ENCODE measurements around the gene GUCY1A1.
A peak's percentile ranks its signal among the peaks of the same experiment; 100 is the strongest.

GUCY1A1 gene

DNA sequence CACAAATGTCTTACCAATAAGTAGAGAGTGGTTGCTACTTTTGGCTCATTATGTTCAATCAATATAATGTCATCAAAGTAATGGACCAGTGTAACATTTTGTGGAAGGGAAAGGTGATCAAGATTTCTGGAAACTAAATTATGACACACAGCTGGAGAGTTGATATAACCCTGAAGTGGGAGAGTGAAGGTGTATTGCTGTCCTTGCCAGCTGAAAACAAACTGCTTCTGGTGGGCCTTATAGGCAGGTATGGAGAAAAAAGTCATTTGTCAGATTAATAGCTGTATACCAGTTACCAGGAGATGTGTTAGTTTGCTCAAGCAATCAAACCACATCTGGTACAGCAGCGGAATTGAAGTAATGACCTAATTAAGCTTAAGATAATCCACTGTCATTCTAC is 74.9 kb downstream of the GUCY1A1 start:
- H3K4me1 ChIP-seq (ENCODE audit: control insufficient read depth, insufficient read depth, low read length), result no peaks in the 10 kb centered on the region
- no peak for TF ChIP-seq ZNF394 (tag by site-specific recombination; IDR thresholded peaks at IDR 0.05; ENCODE audit: borderline replicate concordance)
- peak; percentile 93 for TF ChIP-seq ZNF157 (tag by site-specific recombination; IDR thresholded peaks at IDR 0.05)
- H3K9me3 ChIP-seq (ENCODE audit: control insufficient read depth, insufficient read depth, low read depth, low read length), result no peaks in the 10 kb centered on the region
- no peaks in the 10 kb centered on the region for H3K36me3 ChIP-seq (ENCODE audit: control insufficient read depth in 2 of 2, insufficient read depth in 1 of 2, low read length in 2 of 2)
- ChIA-PET CTCF (interaction anchor here (0.5 to 0.8 kb wide), 2 partner anchors 15 to 215 kb away, joined by 3 to 4 read pairs; no protein-coding TSS in a partner anchor), POLR2A (no interaction called here)
- no peak overlapping the region for H3K27ac ChIP-seq (ENCODE audit: extremely low read depth, low read depth, low read length)
- H3K4me3 ChIP-seq (ENCODE audit: low read depth, low read length), result no peak overlapping the region

DNA sequence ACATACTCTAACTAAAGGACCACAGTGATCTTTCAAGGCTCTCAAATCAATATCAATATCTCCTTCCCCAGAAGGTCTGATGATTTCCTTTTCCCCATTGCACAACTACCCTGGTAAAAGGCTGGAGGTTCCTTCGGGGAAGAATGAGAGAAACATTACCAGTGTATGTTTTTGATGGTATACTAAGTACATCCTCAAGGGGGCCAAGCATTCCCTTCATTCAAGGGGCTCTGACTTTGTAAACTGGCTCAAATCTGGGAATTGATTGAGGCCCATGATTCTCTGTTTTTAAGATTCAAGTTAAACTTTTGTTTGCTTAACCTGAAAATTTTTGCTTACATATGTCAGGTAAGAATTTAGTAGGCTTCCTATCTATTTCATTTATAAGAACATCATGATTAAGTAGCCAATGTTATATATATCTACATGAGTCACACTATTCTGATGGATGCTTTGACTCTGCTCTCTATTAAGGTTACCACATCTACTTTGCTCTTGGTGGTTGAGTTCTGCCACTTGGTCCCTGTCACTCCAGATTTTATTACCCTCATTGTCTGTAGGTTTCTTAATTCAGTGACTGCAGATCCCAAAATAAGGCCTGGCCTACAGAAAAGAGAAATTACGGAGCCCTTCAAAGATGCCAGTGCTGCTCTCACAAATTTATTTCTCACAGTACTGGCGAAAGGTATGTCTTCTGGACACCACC is 75.8 kb downstream of the GUCY1A1 start:
- Histone ChIP-seq H3K9me3 (ENCODE audit: control insufficient read depth, insufficient read depth, low read depth, low read length) (no peaks in the 10 kb centered on the region), H3K4me1 (ENCODE audit: control insufficient read depth, insufficient read depth, low read length) (no peaks in the 10 kb centered on the region), H3K4me3 (ENCODE audit: low read depth, low read length) (no peak overlapping the region), H3K27ac (ENCODE audit: extremely low read depth, low read depth, low read length) (no peak overlapping the region), H3K36me3 (ENCODE audit: control insufficient read depth in 2 of 2, insufficient read depth in 1 of 2, low read length in 2 of 2) (no peaks in the 10 kb centered on the region)
- ChIA-PET CTCF (interaction anchor here (0.7 kb wide), 1 partner anchor 366 kb away, joined by 3 read pairs; no protein-coding TSS in a partner anchor), POLR2A (no interaction called here)
- TF ChIP-seq, protein P1, sequence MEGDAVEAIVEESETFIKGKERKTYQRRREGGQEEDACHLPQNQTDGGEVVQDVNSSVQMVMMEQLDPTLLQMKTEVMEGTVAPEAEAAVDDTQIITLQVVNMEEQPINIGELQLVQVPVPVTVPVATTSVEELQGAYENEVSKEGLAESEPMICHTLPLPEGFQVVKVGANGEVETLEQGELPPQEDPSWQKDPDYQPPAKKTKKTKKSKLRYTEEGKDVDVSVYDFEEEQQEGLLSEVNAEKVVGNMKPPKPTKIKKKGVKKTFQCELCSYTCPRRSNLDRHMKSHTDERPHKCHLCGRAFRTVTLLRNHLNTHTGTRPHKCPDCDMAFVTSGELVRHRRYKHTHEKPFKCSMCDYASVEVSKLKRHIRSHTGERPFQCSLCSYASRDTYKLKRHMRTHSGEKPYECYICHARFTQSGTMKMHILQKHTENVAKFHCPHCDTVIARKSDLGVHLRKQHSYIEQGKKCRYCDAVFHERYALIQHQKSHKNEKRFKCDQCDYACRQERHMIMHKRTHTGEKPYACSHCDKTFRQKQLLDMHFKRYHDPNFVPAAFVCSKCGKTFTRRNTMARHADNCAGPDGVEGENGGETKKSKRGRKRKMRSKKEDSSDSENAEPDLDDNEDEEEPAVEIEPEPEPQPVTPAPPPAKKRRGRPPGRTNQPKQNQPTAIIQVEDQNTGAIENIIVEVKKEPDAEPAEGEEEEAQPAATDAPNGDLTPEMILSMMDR (tag by site-specific recombination; IDR thresholded peaks at IDR 0.05), result no peak
- no peak for TF ChIP-seq ZNF792 (tag by site-specific recombination; IDR thresholded peaks at IDR 0.05)
- no peak for TF ChIP-seq ZSCAN5A (tag by site-specific recombination; IDR thresholded peaks at IDR 0.05)
- no peak for TF ChIP-seq WT1 (tag by site-specific recombination; IDR thresholded peaks at IDR 0.05)

- no peaks in the 10 kb centered on the region for H3K4me1 ChIP-seq (ENCODE audit: control insufficient read depth, insufficient read depth, low read length)
- H3K4me3 ChIP-seq (ENCODE audit: low read depth, low read length), result no peak overlapping the region
- no peak for TF ChIP-seq ZNF558 (tag by site-specific recombination; IDR thresholded peaks at IDR 0.05)
- TF ChIP-seq ZNF23 (tag by site-specific recombination; IDR thresholded peaks at IDR 0.05; ENCODE audit: borderline replicate concordance), result no peak
- no peak for TF ChIP-seq ZNF76 (tag by site-specific recombination; IDR thresholded peaks at IDR 0.05; ENCODE audit: borderline replicate concordance, low read depth)
- TF ChIP-seq TRIM28 (IDR thresholded peaks at IDR 0.05; ENCODE audit: borderline replicate concordance, low read length), result no peak
- no peak for TF ChIP-seq GLI4 (tag by site-specific recombination; IDR thresholded peaks at IDR 0.05)
- no peak for TF ChIP-seq ZNF529 (tag by site-specific recombination; IDR thresholded peaks at IDR 0.05; ENCODE audit: insufficient replicate concordance)
- TF ChIP-seq ZNF292 (tag by site-specific recombination; IDR thresholded peaks at IDR 0.05; ENCODE audit: borderline replicate concordance, low read depth), result no peak
- TF ChIP-seq SP2 (tag by site-specific recombination; IDR thresholded peaks at IDR 0.05), result no peak
- TF ChIP-seq ZBTB8A (tag by site-specific recombination; IDR thresholded peaks at IDR 0.05), result no peak
- TF ChIP-seq ZNF121 (tag by site-specific recombination; IDR thresholded peaks at IDR 0.05), result no peak
- no peak for TF ChIP-seq SCRT1 (tag by site-specific recombination; IDR thresholded peaks at IDR 0.05; ENCODE audit: borderline replicate concordance)
- TF ChIP-seq PRDM1 (tag by site-specific recombination; IDR thresholded peaks at IDR 0.05), result no peak
- no peak for TF ChIP-seq ZNF280C (tag by site-specific recombination; IDR thresholded peaks at IDR 0.05)
- no peak for TF ChIP-seq ZNF677 (tag by site-specific recombination; IDR thresholded peaks at IDR 0.05)
- TF ChIP-seq ZNF169 (tag by site-specific recombination; IDR thresholded peaks at IDR 0.05), result no peak
- ChIA-PET POLR2A (no interaction called here), CTCF (interaction anchor here (0.7 kb wide), 1 partner anchor 9 kb away, joined by 3 read pairs; no protein-coding TSS in a partner anchor)
- H3K9me3 ChIP-seq (ENCODE audit: control insufficient read depth, insufficient read depth, low read depth, low read length), result no peaks in the 10 kb centered on the region
- H3K36me3 ChIP-seq (ENCODE audit: control insufficient read depth in 2 of 2, insufficient read depth in 1 of 2, low read length in 2 of 2), result no peaks in the 10 kb centered on the region
- no peak overlapping the region for H3K27ac ChIP-seq (ENCODE audit: extremely low read depth, low read depth, low read length)
These were observed 79.3 kb downstream of the GUCY1A1 start for GRCh38 chr4:155745984-155746383.

Data from HEK293 (cell line).